ENCODE data around the gene BMP6.

BMP6 gene

DNA sequence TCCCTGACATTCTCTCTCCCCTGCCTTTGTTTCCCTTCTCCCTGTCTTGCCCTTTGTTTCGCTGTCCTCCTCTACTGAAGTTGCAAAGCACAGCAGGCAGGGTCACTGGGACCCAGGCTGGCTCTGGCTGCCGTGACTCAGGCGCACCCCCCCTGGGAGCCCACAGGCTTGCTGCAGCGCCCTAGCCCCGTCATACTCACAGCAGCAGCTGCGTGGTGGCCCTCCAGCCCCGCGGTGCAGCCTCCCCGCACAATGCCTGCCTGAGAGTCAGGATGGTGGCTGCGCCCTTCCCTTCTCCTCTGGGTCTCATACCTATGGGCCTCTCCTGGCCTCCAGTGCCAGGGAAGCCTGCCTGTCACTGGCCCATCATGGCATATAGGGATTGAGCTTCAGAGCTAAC is 143.0 kb downstream of the BMP6 start:
- TF ChIP-seq, protein P1, sequence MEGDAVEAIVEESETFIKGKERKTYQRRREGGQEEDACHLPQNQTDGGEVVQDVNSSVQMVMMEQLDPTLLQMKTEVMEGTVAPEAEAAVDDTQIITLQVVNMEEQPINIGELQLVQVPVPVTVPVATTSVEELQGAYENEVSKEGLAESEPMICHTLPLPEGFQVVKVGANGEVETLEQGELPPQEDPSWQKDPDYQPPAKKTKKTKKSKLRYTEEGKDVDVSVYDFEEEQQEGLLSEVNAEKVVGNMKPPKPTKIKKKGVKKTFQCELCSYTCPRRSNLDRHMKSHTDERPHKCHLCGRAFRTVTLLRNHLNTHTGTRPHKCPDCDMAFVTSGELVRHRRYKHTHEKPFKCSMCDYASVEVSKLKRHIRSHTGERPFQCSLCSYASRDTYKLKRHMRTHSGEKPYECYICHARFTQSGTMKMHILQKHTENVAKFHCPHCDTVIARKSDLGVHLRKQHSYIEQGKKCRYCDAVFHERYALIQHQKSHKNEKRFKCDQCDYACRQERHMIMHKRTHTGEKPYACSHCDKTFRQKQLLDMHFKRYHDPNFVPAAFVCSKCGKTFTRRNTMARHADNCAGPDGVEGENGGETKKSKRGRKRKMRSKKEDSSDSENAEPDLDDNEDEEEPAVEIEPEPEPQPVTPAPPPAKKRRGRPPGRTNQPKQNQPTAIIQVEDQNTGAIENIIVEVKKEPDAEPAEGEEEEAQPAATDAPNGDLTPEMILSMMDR (conservative IDR thresholded peaks at IDR 0.05), result no peak

DNA sequence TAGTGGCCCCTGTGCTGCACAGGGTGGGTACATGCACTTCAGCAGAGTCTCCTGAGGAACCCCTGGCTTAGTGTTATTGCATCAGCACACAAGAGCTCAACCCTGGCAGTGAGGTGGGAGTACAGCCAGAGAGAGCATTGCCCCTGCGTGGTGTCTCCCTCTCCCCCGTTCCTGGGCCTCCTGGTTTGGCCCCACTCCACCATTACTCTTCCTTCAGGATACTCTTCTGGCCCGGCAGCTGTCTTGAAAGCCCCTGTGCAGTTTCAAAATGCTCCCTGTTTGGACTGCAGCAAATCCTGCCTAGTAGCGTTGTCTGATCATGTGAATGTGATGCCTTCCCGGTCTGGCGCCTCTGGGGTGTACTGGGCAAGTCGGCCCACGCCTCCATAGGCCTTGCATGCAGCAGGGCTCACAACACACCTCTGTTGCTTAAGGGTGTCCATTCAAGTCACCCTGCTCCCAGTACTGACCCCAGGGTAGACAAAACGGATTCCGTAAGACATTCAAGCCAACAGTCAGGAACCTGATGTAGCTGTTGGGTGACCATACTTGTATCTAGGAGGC is 152.6 kb downstream of the BMP6 start:
- no peak overlapping the region for H3K27ac ChIP-seq
- TF ChIP-seq, protein P1 (conservative IDR thresholded peaks at IDR 0.05), result no peak

More for the DNA sequence above, 143.0 kb downstream of the BMP6 start:
- H3K27ac ChIP-seq, result no peak overlapping the region

DNA sequence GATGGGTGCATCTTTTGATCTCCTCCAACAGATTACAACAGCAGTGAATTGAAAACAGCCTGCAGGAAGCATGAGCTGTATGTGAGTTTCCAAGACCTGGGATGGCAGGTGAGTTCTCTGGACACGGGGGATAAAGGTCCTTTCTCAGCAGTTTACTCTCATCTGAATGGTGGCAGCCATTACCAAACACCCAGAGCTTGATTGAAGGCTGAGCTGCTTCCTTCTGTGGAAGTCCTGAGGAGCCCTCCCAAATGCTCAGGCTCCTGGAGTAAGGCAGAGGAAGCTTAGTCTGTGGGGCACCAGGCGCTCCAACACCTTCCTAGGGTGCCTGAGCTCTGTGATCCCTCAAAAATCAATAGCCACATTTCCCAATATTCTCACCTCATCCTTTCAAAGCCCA is 153.1 kb downstream of the BMP6 start:
- H3K27ac ChIP-seq, result no peak overlapping the region
- TF ChIP-seq, protein P1 (conservative IDR thresholded peaks at IDR 0.05), result no peak

DNA sequence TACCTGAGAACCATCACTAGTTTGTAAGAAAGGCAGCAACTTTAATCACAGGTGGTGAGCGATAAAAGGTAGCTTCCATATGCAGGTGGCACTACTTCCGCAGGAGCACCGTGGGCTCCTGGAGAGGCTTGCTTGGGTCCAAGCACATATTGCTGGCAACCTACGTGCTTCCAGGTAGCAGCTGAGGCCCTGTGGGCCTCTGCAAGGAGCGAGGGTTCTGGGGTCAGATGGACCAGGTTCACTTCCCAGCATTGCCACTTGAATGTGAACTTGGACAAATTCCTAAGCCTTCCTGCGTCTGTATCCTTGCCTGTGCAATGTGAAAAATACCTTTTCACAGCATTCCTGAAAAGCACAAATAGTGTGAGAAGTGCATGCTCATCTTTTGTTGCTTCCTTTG is 153.7 kb downstream of the BMP6 start:
- TF ChIP-seq, protein P1 (conservative IDR thresholded peaks at IDR 0.05), result no peak
- no peak overlapping the region for H3K27ac ChIP-seq

DNA sequence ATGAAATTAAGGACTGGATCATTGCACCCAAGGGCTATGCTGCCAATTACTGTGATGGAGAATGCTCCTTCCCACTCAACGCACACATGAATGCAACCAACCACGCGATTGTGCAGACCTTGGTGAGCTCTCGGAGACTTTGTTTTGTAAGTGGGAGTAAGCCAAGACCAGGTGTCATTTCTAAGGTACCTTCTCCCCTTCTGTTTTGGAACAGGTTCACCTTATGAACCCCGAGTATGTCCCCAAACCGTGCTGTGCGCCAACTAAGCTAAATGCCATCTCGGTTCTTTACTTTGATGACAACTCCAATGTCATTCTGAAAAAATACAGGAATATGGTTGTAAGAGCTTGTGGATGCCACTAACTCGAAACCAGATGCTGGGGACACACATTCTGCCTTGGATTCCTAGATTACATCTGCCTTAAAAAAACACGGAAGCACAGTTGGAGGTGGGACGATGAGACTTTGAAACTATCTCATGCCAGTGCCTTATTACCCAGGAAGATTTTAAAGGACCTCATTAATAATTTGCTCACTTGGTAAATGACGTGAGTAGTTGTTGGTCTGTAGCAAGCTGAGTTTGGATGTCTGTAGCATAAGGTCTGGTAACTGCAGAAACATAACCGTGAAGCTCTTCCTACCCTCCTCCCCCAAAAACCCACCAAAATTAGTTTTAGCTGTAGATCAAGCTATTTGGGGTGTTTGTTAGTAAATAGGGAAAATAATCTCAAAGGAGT is 154.2 kb downstream of the BMP6 start:
- TF ChIP-seq, protein P1 (conservative IDR thresholded peaks at IDR 0.05), result no peak

DNA sequence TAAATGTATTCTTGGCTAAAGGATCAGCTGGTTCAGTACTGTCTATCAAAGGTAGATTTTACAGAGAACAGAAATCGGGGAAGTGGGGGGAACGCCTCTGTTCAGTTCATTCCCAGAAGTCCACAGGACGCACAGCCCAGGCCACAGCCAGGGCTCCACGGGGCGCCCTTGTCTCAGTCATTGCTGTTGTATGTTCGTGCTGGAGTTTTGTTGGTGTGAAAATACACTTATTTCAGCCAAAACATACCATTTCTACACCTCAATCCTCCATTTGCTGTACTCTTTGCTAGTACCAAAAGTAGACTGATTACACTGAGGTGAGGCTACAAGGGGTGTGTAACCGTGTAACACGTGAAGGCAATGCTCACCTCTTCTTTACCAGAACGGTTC is 154.8 kb downstream of the BMP6 start:
- TF ChIP-seq, protein P1 (conservative IDR thresholded peaks at IDR 0.05), result no peak
- H3K27ac ChIP-seq, result no peak overlapping the region

More for the DNA sequence above, 154.2 kb downstream of the BMP6 start:
- no peak overlapping the region for H3K27ac ChIP-seq

DNA sequence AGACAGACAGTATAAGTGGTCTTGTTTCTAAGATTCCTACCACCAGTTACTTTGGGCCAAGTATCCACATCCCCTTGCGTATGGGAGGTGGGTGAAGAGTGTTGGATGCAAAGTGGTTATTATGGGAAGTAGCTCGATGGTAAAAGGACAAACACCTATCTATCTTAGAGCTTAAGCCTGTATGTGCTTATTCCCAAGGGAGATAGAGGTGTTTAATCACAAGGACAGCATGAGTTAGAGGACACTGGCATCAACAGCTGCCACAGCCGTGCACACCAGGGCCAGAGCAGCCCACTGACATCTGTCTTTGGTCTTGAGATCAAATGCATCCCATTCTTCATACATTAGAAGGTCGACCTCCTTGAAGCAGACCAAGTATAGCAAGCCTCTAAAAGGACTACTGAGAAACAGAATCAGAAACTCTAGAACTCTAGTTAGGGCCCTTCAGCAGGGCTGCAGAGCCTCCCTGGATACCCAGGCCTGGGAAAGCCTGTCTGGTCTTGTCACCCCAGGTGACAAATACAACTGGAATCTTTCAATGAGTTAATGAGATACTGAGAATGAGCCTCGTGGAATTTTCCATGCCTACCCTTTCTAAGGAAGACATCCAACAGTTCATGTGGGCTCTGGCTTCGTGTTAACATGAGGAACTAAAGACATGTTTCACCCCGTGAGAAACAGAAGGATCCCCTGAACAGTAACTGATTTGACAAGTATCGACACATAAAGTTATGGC is 156.0 kb downstream of the BMP6 start:
- TF ChIP-seq, protein P1 (conservative IDR thresholded peaks at IDR 0.05), result no peak
- no peak overlapping the region for H3K27ac ChIP-seq
